Measurements from ENCODE around the gene TMEM132E.

TMEM132E gene

DNA sequence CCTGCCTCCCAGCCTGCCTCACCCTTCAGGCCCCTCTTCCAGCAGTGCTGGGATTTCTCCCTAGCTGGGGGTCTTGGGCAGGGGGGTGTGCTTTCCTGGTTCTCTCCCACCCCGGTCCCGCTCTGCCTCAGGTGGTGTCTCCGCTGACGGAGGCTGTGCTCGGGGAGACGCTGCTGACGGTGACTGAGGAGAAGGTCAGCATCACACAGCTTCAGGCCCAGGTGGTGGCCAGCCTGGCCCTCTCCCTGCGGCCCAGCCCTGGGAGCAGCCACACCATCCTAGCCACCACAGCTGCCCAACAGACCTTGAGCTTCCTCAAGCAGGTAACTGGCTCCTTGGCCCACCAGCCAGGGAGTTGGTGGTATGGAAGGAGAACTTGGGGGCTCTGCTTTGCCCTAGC, 56.5 kb downstream of the TMEM132E start:
- DNase-seq (ENCODE audit: low read depth in 2 of 2) = no peak

DNA sequence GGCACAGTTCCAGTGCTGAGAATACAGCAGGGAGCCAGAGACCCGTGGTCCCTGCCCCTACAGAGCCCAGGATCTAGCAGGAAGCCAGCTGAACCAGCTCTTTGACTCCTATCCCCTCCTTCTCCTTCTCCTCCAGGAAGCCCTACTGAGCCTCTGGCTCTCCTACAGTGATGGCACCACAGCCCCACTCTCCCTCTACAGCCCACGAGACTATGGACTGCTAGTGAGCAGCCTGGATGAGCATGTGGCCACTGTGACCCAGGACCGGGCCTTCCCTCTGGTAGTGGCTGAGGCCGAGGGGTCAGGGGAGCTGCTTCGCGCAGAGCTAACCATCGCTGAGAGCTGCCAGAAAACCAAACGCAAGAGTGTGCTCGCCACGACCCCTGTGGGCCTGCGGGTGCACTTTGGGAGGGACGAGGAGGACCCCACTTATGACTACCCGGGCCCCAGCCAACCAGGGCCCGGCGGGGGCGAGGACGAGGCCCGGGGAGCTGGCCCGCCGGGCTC, 57.7 kb downstream of the TMEM132E start:
- no peak for DNase-seq (ENCODE audit: low read depth in 2 of 2)

DNA sequence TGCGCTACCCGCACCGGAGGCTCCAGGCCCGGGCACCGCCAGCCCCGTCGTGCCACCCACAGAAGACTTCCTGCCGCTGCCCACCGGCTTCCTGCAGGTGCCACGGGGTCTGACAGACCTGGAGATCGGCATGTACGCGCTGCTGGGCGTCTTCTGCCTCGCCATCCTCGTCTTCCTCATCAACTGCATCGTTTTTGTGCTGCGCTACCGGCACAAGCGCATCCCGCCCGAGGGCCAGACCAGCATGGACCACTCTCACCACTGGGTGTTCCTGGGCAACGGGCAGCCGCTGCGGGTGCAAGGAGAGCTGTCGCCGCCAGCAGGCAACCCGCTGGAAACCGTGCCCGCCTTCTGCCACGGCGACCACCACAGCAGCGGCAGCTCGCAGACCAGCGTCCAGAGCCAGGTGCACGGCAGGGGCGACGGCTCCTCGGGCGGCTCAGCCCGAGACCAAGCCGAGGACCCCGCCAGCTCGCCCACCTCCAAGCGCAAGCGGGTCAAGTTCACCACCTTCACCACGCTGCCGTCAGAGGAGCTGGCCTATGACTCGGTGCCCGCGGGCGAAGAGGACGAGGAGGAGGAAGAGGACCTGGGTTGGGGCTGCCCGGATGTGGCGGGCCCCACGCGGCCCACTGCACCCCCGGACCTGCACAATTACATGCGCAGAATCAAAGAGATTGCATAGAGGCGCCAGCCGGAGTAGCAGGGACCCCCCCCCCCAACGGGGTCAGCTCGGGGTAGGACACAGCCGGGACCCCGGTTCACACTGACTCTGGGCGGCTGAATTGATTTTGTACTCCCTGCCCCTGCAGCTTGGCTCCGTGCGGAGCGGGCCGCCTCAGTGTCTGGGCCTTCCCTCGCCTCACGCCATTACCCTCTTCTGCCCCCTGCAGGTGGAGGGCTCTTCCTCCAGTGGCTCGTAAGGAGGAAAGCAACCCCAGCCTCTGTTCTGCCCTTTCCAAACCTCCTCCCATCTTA, 58.5 kb downstream of the TMEM132E start:
- DNase-seq (ENCODE audit: low read depth in 2 of 2) = peak; percentile 64 to 70

DNA sequence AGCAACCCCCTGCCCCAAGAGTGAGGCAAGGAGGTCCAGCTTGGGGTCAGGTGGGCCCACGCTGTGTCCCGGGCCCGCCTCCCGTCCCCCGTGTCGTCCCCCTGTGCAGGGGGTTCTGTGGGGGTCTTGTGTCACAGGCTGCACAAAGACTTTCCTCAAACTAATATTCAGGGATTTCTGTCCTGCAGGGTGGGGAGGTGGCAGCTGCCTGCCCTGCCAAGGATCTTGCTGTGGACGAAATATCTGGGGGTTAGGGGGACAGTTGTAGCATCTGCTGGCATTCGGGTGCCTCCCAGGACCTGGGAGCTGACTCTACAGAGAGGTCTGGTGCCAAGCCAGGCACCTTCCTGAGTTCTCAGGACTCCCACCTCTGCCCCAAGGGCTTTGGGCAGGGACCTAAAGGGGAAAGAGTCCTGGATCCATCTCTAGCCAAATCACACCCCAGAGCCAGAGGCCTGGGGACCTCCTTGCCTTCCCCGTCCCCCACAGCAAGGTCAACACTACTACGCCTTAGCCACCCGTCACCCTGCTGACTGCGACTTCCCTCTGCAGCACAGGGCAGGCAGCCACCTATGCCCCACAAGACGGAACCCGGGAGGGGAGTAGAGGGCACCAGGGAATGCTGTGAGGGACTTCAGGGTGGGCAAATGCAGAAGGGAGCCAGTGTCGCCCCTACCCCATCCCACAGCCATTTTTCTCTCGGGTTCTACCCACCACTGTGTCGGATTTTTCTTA, 59.3 kb downstream of the TMEM132E start:
- no peak for DNase-seq (ENCODE audit: low read depth in 2 of 2)

DNA sequence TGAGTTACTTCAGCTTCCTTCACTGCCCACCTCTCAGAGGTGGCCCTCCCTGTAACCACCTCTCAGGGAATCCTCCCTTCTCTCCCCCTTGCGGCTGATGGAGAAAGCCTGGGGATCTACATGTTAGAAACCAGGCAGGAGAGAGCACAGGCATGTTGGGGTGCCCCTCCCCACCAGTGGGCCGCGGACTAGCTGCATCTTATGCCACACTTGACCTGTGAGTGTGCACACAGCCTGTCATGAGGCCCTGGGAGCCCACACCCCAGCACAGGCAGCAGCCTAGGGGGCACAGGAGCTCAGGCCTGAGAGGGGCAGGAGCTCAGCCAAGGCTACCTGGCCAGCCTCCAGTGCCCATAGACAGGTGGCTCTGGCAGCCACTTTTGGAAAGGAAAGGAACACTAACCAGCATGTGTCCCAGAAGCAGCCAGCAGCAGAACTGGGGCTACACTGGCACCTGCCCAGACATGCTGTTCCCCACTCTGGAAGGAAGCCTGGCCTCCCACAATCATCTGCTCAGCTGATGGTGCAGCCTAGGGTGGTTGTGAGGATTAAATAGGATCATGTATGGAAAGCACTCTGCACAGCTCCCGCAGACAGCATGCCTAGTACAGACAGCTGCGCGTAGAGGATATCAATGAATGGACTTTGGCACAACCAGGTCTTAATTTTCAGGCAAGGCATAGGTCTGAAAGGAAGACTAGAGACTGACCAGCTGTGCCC, 60.5 kb downstream of the TMEM132E start:
- no peak for DNase-seq (ENCODE audit: low read depth in 2 of 2)

DNA sequence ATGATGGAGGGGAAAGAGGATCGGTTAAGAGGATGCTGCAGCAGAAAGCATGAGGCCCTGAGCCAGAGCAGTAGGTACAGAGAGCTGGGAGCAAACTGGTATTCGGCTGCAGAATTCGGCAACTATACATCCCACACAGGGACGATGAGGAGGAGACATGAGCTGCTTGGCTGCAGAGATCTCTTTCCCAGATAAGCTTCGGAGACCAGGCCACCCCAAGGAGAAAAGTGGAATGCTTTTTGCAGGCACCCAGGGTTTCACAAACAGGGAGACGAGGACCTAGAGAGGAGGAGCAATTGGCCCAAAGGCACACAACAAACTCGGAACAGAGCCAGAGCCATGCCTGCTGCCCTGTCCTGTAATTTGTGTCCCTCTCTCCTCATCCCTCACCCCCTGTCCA, 62.0 kb downstream of the TMEM132E start:
- DNase-seq (ENCODE audit: low read depth in 2 of 2) = no peak

DNA sequence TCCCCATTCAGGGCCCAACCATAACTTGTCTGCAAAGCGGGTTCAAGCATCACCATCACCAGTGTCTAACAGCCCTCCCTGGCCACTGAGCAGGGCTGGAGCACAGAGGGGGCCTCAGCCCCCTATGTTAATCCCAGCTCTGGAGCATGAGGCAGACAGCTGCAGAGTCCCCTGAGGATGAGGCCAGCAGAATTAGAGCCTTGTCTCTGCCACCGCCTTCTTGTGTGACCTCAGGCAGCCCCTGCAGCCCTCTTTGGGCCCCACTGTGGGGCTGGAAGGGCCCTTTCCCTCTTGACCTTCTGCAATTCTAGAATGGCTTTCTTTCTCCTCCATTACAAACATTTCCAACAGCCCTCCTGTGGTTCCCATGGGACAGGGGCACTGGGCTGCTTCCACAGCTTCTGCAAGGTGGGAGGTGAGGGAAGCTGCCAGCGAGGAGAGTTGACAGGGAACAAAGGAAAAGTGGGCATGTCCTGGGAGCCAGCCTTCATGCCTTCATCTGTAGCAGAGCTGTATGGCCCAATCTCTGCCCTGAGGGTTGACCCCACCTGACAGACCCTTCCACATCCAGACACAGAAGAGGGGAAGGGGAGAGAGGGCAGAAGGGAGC, 65.7 kb downstream of the TMEM132E start:
- DNase-seq (ENCODE audit: low read depth in 2 of 2) = no peak

DNA sequence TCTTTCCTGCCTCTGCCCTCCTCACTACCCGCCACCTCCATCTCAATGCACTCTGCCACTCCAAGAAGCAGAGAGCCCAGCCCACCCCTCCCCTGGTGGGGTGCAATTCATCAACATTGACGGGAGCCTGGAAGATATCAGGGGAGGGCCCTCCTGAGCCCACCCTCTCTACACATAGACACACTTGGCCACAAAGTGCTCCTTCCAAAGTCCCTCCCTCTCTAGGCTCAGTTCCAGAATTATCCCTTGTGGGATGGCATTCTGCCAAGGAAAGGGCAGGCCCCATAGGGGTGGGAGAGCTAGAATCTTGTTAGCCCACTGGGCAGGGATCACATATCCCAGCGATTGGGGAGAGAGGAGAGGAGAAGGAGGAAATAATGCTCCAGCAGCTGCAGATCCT, 66.2 kb downstream of the TMEM132E start:
- DNase-seq (ENCODE audit: low read depth in 2 of 2) = no peak

DNA sequence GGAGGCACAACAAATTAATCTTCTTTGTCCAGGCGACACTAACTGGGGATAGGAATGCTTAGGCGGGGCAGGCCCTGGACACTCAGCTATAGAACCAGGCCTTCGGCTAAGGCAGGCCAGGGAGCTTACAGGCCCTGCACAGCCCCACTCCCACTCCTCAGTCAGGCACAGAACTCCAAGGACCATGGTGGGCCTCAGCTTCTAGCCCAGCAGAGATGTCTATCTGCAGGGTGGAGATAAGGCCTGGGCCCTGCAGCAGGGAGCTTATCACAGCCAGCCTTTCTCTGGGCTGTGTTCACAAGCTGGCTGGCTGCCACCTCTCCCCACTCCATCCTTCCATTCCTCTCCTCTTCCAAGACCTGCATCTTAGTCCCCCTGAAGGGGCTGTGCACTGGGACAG, 68.1 kb downstream of the TMEM132E start:
- no peak for DNase-seq (ENCODE audit: low read depth in 2 of 2)

DNA sequence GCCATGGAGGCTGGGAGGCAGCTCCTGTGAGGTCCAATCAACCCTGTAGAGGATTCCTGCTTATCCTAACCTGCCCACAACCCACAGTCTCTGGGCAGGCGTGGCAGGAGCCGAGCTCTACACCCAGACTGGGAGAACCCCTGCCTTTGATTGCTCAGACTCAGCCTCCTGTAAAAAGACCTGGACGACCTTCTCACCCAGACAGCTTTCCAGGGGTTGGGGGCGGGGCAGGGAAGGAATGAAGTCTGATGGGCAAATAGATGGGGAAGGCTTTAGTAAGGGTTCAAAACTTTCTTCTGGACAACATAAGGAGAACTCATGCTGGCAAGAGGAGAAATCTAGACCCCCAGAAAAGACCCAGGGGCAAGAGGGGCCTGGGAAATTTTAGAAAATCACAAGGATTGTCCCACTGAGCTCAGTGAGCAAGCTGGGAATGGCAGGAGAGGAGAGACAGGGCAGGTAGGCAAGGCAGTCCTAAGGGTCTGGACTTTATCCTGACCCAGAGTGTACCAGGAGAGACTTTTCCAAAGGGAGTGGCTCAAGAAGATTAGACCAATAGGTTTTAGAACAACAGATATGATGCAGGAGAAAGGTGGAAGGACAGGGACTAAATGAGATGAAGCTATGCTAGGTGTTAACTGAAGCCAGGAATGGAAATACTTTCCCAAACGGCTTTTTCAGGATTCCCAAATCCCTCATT, 70.8 kb downstream of the TMEM132E start:
- no peak for DNase-seq (ENCODE audit: low read depth in 2 of 2)

DNA sequence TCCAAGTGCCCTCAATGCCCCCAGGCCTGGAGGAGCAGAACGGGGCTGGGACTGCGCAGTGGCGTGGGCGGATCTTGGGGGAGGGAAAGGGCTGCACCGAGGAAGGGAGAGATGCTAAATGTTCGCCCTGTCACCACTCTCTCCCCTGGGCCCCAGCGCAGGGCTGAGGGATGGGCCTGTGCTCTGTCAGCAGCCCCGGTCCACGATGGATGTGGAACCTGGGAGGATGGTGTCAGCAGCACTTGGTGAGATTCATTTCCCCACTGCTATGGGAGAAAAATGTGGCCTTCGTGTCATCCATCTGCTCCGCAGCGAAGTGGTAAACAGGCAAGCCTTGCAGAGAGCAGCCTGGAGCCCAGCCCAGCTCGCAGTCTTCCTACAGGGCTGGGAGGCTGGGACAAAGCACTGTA, 72.0 kb downstream of the TMEM132E start:
- DNase-seq (ENCODE audit: low read depth in 2 of 2) = no peak

DNA sequence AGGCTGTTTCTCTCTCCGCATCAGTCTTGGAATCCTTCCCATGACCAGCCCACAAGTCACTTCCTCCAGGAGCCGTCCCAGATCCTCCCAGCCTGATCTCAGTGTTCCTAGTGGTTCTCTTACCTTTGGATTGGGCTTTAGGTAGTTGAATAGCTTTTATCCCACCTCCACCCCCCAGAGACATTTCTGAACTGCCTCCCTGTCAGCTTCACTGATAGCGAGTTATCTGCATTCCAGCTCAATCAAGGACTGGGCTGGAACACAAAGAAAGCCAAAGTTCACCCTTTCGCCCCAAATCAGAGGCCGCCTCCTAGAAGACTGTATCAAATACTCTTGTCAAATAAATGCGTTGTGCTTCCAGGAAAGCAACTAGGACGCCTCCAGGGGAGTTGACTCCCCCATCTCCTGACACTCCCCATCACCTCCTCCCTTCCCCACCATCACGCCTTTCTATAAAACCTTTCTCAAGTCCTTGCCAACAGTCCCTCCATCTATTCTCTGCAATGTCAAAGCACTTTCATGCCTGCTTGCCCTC, 72.7 kb downstream of the TMEM132E start:
- DNase-seq (ENCODE audit: low read depth in 2 of 2) = no peak

DNA sequence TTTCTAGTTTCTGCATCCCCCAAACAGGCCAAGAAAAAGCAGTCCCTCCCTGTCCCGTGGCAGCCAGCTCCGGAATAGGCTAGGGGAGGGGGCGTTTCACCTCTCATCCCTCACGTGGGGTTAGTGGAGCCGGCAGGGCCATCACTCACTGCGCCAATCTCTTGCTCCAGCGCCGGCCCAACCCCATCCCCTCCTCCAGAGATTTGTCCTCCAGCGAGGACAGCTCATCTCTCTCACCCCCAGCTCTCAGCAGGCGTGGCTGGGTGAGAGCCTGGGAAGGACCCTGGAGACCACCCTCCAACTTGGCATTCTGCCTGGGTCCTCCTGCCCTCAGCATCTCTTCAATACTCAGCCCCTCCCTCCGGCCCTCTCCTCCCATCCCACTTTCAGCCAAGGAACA, 74.1 kb downstream of the TMEM132E start:
- no peak for DNase-seq (ENCODE audit: low read depth in 2 of 2)

DNA sequence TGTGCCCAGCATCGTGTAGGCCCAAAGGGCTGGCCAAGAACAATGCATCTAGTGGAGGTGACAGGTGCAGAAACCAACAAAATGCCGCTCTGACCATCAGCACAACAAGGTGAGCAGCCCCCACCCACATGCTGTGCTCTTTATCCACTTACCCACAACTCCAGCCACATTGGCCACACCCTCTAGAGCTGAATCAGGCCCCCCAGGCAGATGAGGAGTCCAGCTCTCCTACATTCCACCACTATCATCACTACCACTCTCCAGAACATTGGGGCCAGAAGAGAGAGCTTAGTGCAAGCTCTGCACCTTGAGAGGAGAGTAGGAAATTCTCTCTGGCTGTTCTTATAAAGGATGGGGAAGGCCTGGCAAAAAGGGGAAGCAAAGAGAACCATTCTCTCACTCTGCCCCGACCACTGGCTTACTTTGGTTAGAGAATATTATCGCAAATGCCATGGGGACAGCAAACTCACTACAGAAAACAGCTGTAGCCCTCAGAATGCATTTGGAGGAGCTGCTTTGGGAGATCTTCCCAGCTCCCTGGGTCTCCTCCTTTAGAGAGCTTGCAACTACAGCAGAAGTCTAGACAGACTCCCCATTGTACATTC, 75.0 kb downstream of the TMEM132E start:
- no peak for DNase-seq (ENCODE audit: low read depth in 2 of 2)

DNA sequence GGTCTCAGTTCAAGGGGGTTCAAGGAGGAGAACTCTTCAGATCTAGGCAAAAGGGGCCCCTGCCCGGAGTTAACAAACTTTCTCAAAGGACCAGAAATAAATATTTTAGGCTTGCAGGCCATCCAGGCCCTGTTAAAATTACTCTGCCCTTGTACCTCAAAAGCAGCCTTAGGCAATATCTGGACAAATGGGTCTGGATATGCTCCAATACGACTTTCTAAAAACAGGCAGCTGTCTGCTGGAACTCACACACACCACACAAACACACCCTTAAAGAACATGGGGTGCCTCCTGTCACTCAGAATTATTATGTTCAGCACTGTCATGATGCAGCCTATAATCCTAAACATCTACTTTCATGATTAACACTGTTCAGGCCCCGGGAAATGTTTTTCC, 75.5 kb downstream of the TMEM132E start:
- no peak for DNase-seq (ENCODE audit: low read depth in 2 of 2)

DNA sequence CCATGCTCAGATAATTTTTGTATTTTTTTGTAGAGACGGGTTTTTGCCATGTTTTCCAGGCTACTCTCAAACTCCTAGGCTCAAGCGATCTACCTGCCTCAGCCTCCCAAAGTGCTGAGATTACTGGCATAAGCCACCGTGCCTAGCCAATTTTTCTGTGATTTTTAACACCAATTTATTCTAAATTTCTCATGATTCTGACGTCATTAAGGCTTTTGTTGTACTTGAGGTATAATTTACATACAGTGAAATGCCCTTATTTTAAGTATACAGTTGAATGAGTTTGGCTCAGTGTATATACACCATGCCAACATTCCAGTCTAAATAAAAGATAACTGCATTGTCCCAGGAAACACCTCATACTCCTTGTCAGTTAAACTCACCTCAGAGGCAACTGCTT, 77.4 kb downstream of the TMEM132E start:
- no peak for DNase-seq (ENCODE audit: low read depth in 2 of 2)

DNA sequence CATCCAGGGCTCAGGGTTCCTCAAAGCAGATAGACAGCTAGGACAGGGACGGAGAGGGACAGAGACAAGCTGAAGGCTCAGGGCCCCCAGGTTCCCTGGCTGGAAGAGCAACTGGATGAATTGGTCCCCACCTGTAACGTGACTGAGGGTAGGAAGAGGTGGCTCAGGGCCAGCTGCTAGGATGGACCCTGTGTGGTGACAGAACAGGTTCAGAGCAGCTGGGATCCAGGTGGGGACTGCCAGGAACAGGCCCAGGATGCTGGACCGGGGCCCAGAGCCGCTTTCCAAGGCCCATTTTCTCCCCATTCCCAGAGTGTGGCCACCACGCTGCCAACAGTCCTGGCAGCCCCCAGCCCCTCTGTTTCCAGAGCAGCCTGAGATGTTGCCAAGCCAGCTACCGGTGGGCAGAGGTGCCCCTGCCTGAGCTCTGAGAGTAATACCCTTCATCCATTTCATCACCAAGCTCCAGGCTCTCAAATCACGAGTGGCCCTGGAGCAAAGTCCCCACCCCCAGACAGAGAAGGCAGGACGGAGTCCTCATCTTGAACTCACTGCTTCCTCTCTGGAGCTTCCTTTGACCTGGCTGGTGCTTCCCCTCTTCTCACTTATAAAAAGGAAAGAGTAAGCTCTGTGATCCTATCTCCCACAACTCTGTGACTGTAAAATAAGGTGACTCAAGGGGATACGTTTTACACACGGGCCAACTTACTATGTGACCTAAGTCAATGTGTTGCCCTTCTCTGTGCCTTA, 79.6 kb downstream of the TMEM132E start:
- no peak for DNase-seq (ENCODE audit: low read depth in 2 of 2)

DNA sequence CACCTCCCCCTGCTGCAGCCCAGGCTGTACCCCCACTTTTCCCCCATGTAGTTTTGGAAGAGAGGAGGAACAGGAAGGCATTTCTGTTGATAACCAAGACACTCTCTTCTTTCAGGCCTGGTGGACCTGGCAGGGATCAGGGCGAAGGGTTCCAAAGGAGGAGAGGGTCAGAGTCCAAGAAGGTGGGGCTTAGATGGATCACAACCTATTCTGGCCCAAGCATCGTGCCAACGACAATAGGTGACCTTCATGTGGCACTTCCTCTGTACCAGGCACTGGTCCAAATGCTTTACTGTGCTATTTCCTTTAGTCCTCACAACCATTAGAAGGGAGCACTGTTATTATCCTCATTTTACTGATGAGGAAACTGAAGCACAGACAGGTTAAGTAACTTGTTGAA, 84.3 kb downstream of the TMEM132E start:
- no peak for DNase-seq (ENCODE audit: low read depth in 2 of 2)

DNA sequence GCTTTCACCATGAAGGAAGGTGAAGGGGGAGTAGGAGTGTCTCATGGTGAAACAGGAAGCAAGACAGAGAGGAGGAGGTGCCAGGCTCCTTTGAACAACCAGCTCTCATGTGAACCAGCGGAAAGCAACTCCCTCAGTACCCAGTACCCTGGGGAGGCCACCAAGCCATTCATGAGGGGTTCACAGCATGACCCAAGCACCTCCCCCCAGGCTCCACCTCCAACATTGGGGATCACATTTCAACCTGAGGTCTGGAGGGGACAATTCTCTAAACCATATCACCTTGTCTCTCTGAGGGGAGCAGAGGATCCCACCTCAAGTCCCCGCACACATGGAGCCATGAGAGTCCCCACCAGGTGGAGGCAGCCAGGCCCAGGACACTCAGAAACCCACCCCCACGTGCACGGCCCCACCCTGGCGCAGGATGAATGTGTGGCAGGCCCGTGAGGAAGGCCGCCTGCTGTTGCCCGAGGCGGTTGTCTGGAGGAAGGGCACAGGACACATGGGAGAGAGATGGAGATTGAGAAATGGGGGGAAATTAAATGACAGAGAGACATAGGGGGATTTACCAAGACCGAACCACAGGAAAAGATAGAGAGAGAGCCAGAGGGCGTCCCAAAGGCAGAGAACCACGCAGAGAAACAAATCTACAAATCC, 85.9 kb downstream of the TMEM132E start:
- no peak for DNase-seq (ENCODE audit: low read depth in 2 of 2)
